Lower leg skin (tissue), 3 donors: ENCODE measurements around the gene PLA2G4A.

Source experiments
- CTCF ChIP-seq, 3 donors: fragments of 450-650 bp; IDR thresholded peaks; one replicate each; pipeline ENCODE4 v1.5.1; 2016; ENCODE audit warnings: antibody characterized with exemption in 3 of 3, mild to moderate bottlenecking in 3 of 3, moderate library complexity in 2 of 3
- POLR2A ChIP-seq, 2 donors: fragments of 450-650 bp; IDR thresholded peaks; one replicate each; pipeline ENCODE4 v1.6.1; 2016 to 2017; ENCODE audit warnings: antibody characterized with exemption in 2 of 2, mild to moderate bottlenecking in 1 of 2, moderate library complexity in 1 of 2

DNA sequence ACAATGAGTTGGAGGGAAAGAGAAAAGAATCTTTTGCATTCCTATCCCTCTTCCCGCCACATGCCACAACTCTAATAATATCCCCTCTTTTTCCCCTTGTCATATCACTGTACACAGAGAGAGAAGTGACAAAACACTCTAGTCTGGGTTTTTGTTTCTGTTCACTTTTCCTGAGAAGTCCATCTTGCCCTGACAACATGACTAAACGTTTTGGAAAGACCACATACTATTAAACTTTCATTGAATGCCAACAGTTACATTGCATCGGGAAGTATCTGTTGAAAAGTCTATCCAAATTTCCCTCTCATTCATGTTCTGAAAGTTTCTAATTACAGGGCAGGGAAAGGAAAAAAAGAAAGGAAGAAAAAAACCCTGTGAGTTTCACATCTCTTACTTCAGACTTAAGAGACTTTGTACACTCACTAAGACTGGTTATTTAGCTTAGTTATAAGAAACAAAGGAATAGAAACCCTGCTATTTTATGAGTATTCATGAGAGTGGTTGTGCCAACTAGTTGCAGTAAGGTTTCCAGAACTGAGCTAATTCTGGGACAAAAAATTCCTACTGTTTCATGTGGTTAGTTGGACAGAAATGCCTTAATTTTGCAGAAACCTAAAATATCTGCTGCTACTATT, 16.9 kb downstream of the PLA2G4A start:
- TF ChIP-seq POLR2A (IDR thresholded peaks at IDR 0.05) (no peak), CTCF (IDR thresholded peaks at IDR 0.05) (no peak)
